NCI-H748 (cell line): ENCODE measurements around the gene RABIF.
"Not testable (repeated sequence)": the region's sequence is repeated elsewhere in the genome, so short reads cannot be mapped to it uniquely, and the experiment has no call there.

Source experiments
- DNase-seq: peaks from one replicate; lab custom pipeline; 2025; ENCODE audit not compliant: unreplicated experiment; lab: John Stamatoyannopoulos, UW

The RABIF gene

DNA sequence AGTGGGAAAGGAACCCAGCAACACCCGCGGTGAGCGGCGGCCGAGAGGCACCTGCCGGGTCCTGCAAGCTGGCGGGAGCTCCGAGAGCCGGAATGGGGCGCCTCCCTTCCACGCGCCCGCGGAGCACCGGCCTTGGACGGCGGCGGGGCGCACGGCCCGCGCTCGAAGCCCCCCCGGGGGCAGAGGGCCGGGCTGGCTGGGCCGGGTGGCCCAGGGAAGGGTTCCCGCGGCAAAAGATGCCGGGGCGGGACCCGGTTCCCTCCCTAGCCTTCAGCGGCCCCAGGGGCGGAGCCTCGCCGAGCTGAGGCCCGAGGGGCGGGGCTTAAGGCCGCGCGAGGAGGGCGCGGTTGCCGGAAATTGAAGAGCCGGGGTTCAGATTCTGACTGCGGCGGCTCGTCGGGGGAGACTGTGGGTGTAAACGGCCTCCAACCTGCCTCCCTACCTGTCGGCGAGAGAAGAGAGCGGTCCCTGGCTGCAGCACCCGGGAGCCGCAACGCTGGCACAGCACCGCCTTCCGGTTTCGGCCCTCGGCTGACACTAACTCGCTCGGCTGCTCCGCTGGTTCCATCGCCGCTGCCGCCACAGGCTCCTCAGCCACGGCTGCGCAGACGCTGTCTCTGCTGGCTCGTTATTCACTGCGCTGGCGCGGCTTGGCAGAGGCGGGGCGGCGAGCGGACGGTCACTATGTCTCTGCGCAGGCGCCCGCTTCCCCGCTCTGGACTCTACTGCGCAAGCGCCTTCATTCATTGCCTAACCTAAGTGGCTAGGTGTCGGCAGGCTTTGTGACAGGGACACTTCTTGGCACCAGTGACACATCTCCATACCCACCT, at the start of gene RABIF:
Gene RABIF, minus strand, starts transcription at position 619 of the 830 bp plus-strand sequence. Its CDS starts 51 bp downstream, at position 568.
- DNase-seq = peak; percentile 95

DNA sequence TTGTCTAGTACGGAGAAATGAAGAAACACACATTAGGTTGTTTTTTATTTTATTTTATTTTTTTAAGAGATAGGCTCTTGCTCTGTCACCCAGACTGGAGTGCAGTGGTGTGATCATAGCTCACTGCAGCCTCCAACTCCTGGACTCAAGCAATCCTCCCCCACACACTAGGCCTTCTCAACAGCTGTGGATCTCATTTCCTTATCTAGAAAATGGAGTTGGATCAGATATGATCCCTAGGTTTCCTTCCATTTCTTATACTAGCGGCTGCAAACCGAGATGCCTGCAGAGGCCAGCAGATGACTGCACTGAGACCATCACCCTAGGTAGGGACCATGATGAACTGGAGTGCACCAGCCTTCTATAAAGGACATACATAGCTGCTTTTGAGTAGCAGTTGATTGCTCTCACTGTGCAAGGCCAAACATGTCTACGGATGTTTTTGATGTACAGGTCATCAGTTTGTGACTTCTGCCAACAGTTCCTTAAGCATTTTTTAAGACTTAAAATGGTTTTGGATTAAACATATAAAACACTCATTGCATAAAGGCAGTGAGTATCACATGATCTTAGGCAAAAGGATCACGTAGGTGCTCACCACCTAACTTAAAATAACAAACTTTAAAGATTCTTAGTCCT, 49.5 kb upstream of the RABIF start:
- no peak for DNase-seq

DNA sequence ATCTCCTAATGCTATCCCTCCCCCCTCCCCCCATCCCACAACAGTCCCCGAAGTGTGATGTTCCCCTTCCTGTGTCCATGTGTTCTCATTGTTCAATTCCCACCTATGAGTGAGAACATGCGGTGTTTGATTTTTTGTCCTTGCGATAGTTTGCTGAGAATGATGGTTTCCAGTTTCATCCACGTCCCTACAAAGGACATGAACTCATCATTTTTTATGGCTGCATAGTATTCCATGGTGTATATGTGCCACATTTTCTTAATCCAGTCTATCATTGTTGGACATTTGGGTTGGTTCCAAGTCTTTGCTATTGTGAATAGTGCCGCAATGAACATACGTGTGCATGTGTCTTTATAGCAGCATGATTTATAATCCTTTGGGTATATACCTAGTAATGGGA, 47.5 kb upstream of the RABIF start:
- DNase-seq = not testable (repeated sequence)

DNA sequence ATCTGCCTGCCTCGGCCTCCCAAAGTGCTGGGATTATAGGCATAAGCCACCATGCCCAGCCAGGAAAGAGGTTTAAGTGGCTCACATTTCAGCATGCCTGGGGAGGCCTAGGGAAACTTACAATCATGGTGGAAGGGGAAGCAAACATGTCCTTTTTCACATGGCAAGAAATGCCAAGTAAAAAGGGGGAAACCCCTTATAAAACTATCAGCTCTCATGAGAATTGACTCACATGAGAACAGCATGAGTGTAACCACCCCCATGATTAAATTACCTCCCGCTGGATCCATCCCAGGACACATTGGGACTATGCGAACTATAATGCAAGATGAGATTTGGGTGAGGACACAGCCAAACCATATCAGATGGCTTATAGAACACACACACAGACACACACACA, 46.9 kb upstream of the RABIF start:
- no peak for DNase-seq

DNA sequence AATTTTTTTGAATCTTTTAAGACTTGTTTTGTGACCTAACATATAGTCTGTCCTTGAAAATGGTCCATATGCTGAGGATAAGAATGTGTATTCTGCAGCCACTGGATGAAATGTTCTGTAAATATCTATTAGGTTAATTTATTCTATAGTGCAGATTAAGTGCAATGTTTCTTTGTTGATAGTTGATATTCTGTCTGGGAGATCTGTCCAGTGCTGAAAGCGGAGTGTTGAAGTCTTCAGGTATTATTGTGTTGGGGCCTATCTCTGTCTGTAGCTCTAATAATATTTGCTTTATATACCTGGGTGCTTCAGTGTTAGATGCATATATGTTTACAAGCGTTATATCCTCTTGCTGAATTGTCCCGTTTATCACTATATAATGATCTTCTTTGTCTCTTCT, 45.8 kb upstream of the RABIF start:
- no peak for DNase-seq

DNA sequence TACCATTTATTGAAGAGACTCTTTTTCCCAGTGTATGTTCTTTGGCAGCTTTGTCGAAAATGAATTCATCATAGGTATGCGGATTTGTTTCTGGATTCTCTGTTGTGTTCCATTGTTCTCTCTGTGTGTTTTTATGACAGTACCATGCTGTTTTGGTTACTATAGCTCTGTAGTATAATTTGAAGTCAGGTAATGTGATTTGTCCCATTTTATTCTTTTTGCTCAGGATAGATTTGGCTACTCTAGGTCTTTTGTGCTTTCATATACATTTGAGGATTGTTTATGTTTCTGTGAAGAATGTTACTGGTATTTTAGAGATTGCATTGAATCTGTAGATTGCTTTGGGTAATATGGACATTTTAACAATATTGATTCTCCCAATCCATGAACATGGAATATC, 43.5 kb upstream of the RABIF start:
- no peak for DNase-seq

DNA sequence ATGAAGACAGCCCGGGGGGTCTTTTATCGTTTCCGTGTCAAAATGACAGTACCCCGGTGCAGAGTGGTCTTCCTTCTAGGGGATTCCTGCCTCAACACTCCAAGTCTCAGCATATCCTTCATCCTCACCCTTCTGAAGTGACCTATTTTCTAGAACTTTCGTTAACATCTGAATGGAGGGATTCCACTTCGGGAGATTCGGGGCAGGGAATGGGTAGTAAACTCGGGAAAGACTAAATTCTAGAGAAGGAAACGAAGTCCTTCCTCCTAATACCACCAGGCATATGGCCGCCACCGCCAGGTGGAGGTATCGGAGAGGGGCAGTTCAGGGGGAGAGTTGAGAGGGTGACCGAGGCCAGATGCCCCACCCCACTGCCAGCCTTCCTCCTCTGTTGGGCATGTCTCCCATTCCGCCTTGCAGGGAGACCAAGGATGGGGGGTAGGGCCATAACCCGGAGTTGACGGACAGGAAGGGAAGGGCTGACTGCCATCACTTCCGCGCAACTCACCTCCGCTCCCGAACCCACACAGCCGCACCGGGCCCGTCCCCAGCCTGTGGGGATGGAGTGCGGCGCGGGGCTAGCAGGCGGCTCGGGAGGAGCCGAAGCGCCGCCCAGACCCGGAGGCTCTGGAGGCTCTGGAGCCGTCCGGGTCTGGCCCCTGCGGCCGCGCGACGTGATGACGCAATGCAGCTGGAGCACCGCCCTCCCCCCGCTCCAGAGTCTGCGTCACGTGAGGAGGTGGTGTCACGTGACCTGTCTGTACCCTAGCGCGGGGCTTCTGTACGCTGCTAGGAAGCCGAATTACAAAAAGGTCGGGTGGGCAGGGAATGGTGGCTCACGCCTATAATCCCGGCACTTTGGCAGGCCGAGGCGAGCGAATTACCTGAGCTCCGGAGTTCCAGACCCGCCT, 37.9 kb upstream of the RABIF start, which contains the start of gene KLHL12:
Gene KLHL12, minus strand, starts transcription at position 654 of the 911 bp plus-strand sequence. CDS start 2,072 bp downstream, outside the sequence.
- peak; percentile 95 for DNase-seq

DNA sequence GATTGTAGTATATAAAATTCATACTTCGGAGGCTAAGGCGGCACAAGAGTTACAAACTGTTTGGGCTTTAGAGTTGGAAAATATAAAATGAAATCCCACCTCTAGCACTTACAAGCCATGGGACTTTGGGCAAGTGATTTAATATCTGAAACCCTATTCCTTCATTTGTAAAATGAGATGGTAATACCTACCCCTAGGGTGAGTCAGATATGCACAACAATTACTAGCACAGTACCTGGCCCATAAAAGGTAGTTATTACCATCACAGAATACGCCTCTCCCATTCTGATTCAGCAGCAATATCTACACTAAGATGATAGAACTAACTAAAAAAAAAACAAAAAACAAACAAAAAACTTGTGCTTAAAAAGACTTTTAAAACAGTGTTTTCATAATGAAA, 34.6 kb upstream of the RABIF start:
- DNase-seq = peak; percentile 16

DNA sequence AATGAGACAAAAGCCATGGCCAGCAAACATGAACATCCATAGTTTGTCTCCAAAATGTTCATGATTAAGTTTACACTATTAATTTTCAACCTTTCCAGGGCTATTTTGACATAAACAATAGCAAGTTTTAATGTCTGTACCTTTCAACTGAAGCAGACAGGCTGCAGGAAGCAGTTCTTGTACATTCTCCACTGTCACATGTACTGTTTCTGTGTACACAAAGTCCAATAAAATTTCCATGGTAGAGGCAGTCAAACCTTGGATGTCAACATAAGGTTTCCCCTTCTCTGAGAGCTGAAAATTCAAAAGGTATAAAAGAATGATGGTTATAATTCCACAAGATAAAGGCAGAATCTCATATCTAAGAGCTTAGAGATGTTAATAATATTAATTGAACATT, 30.7 kb upstream of the RABIF start:
- DNase-seq = no peak

DNA sequence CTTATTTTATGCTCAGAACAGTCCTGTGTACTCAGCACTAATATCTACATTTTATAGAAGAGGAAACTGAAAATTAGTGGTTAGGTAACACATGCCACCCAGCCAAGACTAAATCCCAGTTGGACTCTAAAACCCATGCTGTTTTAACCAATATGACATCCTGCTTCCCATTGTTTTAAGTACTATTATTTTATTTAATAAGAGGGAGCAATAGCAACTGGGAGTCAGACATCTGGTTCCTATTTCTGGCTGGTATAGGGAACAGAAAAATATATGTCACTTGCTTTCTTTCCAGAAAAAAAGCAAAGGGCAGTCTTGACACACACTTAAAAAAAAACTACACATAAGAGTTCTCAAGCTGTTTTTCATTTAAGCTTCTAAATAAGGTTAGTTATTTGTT, 26.2 kb upstream of the RABIF start:
- DNase-seq = no peak

DNA sequence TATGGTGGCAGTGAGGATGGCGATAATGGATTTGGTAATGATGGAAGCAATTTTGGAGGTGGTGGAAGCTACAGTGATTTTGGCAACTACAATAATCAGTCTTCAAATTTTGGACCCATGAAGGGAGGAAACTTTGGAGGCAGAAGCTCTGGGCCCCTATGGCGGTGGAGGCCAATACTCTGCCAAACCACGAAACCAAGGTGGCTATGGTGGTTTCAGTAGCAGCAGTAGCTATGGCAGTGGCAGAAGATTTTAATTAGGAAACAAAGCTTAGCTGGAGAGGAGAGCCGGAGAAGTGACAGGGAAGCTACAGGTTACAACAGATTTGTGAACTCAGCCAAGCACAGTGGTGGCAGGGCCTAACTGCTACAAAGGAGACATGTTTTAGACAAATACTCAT, 23.5 kb upstream of the RABIF start:
- DNase-seq = not testable (repeated sequence)

DNA sequence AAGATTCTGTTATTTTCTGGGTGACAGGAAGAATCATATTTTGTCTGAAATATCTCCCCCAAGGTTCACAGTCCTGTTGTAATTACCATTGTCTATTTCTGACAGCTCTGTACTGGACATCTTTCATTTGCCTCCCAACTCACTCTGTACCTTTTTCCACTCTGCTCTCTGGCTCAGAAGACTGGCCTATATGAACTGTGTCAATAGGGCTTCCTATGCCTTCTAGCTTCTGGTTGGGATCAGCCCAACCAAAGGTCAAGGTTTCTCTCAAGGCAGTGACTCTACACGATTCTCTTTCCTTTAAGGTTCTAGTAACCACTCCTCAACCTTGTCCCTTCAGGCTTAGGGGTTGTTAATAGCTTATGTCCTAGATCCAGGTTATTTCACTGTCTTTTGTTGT, 20.5 kb upstream of the RABIF start:
- DNase-seq = no peak

DNA sequence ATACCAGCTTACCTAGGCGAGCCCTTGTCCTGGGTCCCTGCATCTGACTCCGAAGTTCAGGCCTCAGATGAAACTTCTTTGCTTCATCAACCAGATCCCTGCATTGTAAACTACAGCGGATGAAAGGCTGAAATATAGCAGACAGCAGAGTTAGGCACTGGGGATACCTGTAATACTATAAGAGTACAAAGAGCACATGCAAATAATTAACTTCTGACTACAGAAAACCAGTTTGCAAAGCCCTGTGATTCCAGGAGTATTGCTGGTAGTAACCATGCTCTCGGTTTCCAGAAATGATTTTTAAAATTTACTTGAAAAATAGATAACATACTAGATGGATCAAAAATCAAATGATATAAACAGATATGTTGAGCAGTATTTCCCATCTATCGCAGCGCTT, 20.0 kb upstream of the RABIF start:
- no peak for DNase-seq

DNA sequence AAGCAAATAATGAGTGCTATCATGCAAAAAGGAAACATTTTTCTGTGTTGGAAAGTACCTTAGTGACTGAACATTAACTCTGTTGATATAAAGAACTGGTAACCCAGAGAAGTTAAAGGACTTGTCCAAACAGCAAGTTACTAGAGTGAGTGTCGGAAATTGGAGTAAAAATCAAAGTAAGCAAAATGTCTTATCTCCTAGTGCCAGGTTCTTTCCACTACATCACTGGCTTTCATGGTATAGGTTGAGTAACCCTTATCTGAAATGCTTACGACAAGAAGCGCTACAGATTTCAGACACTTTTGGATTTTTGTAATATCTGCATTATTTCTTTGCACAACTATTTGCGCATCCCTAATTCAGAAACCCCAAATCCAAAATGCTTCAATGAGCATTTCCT, 16.4 kb upstream of the RABIF start:
- no peak for DNase-seq

DNA sequence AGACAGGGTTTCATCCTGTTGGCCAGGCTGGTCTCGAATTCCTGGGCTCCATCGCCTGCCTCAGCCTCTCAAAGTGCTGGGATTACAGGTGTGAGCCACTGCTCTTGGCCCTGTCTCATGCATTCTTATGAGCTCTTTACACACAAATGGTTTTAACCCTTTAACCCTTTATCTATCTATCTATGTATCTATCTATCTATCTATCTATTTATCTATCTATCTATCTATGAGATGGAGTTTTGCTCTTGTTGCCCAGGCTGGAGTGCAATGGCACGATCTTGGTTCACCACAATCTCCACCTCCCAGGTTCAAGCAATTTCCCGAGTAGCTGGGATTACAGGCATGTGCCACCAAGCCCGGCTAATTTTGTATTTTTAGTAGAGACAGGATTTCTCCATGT, 14.9 kb upstream of the RABIF start:
- not testable (repeated sequence) for DNase-seq

DNA sequence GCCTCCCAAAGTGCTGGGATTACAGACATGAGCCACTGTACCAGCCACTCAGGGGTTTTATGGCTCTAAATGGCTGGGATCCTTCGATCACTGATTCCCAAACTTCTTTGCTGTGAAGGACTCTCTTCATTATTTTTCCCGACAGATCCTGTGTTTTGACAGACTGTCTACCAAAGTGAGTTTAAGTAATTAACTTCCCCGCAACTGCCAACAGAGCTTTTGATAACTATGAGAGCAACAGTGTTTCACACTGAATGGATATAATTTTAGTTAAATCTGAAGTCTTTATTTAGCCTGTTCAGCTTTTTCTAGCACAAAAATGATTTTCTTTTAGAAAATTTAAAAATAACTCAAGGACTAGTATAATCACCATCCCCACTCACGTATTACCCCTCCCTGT, 12.6 kb upstream of the RABIF start:
- DNase-seq = no peak

DNA sequence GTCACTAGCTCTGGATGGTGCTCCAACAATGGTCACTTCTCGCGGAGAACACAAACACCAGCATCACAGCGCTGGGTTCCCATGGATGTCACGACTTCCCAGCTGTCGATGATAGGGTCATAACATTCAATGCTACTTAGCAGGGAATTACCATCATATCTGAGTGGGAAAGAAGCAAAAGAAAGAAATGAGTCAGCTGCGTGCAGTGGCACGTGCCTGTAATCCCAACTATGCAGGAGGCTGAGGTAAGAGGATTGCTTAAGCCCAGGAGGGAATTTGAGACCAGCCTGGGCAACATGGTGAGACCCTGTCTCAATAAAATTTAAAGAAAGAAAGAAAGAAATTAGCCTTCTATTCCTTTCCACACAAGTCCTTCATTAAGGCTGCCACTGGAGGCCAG, 3.6 kb upstream of the RABIF start:
- no peak for DNase-seq

DNA sequence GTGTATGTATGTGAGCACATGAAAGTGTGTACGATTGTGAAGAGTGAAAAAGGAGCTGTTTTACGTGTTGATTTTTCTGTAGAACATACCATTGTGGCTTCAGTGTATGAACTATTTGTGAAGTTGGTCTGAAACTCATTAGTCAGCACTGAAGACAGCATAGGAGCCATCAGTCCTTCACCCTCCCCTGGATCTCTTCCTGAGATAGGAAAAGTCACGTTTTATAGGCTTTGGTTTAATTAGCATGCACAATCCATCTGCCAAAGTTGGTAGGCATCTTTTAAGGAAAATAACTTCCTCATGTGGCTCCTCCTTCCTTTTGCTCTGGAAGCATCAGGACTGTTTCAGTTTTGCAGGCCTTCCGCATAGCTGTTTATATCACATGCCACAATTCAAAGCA, 1.4 kb upstream of the RABIF start:
- no peak for DNase-seq

DNA sequence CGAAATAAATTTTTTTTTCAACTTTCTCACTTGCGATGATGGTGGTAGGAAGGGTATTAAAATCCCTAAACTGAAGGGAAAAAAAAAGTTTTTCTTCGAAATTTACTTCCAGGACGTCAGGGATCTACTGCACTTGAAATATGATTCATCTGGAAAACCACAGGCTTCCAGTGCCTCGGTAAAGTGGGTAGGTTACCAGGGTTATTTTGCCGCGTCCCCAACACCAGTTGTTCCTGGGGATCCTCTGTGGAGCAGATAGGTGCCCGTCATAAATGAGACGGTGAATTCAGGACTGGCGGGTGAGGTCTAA, 773 bp downstream of the RABIF start:
- DNase-seq = no peak

DNA sequence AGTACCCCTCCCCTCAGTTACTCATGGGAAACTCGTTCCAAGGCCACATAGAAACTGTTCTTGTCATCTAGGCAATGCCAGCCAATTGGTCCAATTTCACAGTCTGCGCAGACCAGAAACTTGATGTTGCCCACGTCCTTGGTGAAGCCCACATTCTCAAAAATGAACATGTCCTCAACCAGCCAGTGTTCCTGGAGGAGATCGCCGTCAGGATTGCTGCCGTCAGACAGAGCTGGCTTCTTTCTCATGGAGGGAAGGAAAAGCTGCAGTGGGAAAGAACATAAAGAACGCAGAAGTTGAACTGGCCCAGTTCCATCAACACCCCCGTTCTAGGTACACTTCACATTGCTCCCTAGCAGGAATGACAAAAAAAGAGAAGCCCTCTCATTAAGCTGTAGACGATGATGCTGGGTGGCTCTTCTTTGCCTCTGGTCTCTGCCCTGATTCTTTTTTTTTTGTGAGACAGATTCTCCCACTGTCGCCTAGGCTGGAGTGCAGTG, 7.9 kb downstream of the RABIF start:
- DNase-seq = no peak

DNA sequence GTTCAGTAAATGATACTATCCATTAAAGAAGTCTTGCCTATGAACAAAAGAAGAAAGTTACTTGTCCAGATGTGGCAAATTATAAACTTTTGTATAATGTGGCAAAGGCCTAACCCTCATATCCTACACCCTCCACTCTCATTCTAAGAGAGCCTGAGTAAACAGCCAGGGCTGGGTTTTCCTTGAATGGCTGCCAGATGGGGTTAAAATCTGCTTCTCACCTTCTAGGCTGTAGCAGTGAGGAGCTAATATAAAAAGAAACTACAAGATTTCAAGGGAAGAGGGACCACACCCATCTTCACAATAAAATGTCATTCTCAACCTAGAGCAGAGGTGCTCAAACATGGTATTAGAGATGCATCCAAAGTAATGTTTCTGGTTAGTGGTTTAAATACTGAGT, 8.9 kb downstream of the RABIF start:
- no peak for DNase-seq
